ENCODE data around the gene PLB1. TPM values are rescaled to one million over a fixed set of nuclear protein-coding genes. Genes with fewer than 3 reads are reported as not detected.

PLB1 gene
- polyA plus RNA-seq, 1 experiment = 0.38 TPM

GRCh38 chr2:28594332-28595108 is 98.7 kb downstream of the PLB1 start:
- Histone ChIP-seq H3K36me3 (ENCODE audit: control insufficient read depth, insufficient read depth, low read length) (no peaks in the 10 kb centered on the region), H3K27me3 (ENCODE audit: control insufficient read depth, insufficient read depth, low read length) (no peaks in the 10 kb centered on the region), H3K4me3 (ENCODE audit: low read depth, low read length) (no peak overlapping the region)
- ChIA-PET POLR2A (interaction anchor here (0.6 to 0.7 kb wide), 2 partner anchors 16 to 1671 kb away, joined by 4 to 5 read pairs; no protein-coding TSS in a partner anchor), CTCF (interaction anchor here (0.7 to 5.3 kb wide), 43 partner anchors 8 to 225 kb away, joined by 3 to 40 read pairs (median 4); partner anchors contain the start of gene PPP1CB)
- peak; percentile 17 for DNase-seq (ENCODE audit: low read depth)
- peak; percentile 80 for TF ChIP-seq CTCF (IDR thresholded peaks at IDR 0.05; ENCODE audit: insufficient read depth, low read depth, low read length)

GRCh38 chr2:28595323-28595722 is 99.5 kb downstream of the PLB1 start:
- Histone ChIP-seq H3K27me3 (ENCODE audit: control insufficient read depth, insufficient read depth, low read length) (no peaks in the 10 kb centered on the region), H3K36me3 (ENCODE audit: control insufficient read depth, insufficient read depth, low read length) (no peaks in the 10 kb centered on the region), H3K4me3 (ENCODE audit: low read depth, low read length) (no peak overlapping the region)
- DNase-seq (ENCODE audit: low read depth) = no peak
- no peak for TF ChIP-seq CTCF (IDR thresholded peaks at IDR 0.05; ENCODE audit: insufficient read depth, low read depth, low read length)
- ChIA-PET POLR2A (no interaction called here), CTCF (interaction anchor here (0.7 to 5.3 kb wide), 31 partner anchors 9 to 216 kb away, joined by 3 to 40 read pairs (median 5); partner anchors contain the start of gene PPP1CB)

GRCh38 chr2:28598484-28598883 is 102.6 kb downstream of the PLB1 start:
- no peak for TF ChIP-seq CTCF (IDR thresholded peaks at IDR 0.05; ENCODE audit: insufficient read depth, low read depth, low read length)
- DNase-seq (ENCODE audit: low read depth) = no peak
- no peaks in the 10 kb centered on the region for H3K27me3 ChIP-seq (ENCODE audit: control insufficient read depth, insufficient read depth, low read length)
- CTCF ChIA-PET = interaction anchor here (0.8 kb wide), 1 partner anchor 13 kb away, joined by 3 read pairs; no protein-coding TSS in a partner anchor
- H3K4me3 ChIP-seq (ENCODE audit: low read depth, low read length) = no peak overlapping the region
- H3K36me3 ChIP-seq (ENCODE audit: control insufficient read depth, insufficient read depth, low read length) = no peaks in the 10 kb centered on the region
- POLR2A ChIA-PET = interaction anchor here (0.5 kb wide), 1 partner anchor 21 kb away, joined by 14 read pairs; no protein-coding TSS in a partner anchor

GRCh38 chr2:28600181-28600580 is 104.3 kb downstream of the PLB1 start:
- Histone ChIP-seq H3K27me3 (ENCODE audit: control insufficient read depth, insufficient read depth, low read length) (no peaks in the 10 kb centered on the region), H3K36me3 (ENCODE audit: control insufficient read depth, insufficient read depth, low read length) (no peaks in the 10 kb centered on the region), H3K4me3 (ENCODE audit: low read depth, low read length) (no peak overlapping the region)
- no peak for DNase-seq (ENCODE audit: low read depth)
- ChIA-PET POLR2A (no interaction called here), CTCF (interaction anchor here (1.2 kb wide), 1 partner anchor 16 kb away, joined by 3 read pairs; no protein-coding TSS in a partner anchor)
- no peak for TF ChIP-seq CTCF (IDR thresholded peaks at IDR 0.05; ENCODE audit: insufficient read depth, low read depth, low read length)

GRCh38 chr2:28601616-28602015 is 105.8 kb downstream of the PLB1 start:
- no peak overlapping the region for H3K4me3 ChIP-seq (ENCODE audit: low read depth, low read length)
- ChIA-PET POLR2A (no interaction called here), CTCF (interaction anchor here (1.0 kb wide), 1 partner anchor 12 kb away, joined by 3 read pairs; no protein-coding TSS in a partner anchor)
- no peak for DNase-seq (ENCODE audit: low read depth)
- no peaks in the 10 kb centered on the region for H3K36me3 ChIP-seq (ENCODE audit: control insufficient read depth, insufficient read depth, low read length)
- TF ChIP-seq CTCF (IDR thresholded peaks at IDR 0.05; ENCODE audit: insufficient read depth, low read depth, low read length) = no peak
- no peaks in the 10 kb centered on the region for H3K27me3 ChIP-seq (ENCODE audit: control insufficient read depth, insufficient read depth, low read length)
